Measurements from ENCODE around the gene NADK2.

GRCh38 chr5:36180556-36181350 lies 61.0 kb downstream of the NADK2 start:
- TF ChIP-seq TCF7 (IDR thresholded peaks at IDR 0.05; ENCODE audit: borderline replicate concordance): no peak
- TF ChIP-seq CREB5 (CRISPR knock-in tag; IDR thresholded peaks at IDR 0.05): no peak
- TF ChIP-seq ZNF592 (IDR thresholded peaks at IDR 0.05): no peak
- no peak for TF ChIP-seq TEAD2 (tag; IDR thresholded peaks at IDR 0.05)
- no peak for TF ChIP-seq CTCF (IDR thresholded peaks at IDR 0.05 in 2 of 3, conservative IDR thresholded peaks at IDR 0.05 in 1 of 3; ENCODE audit: insufficient read depth in 2 of 3, low read depth in 1 of 3, low read length in 3 of 3)
- no peak for TF ChIP-seq ELF1 (tag; IDR thresholded peaks at IDR 0.05)
- TF ChIP-seq ZNF121 (CRISPR knock-in tag; conservative IDR thresholded peaks at IDR 0.05): no peak
- TF ChIP-seq RB1 (IDR thresholded peaks at IDR 0.05; ENCODE audit: low read depth): no peak

All from K562 (cell line).